GM21423 (cell line): ENCODE results near the gene CERS6.
"Not testable (repeated sequence)": the region's sequence is repeated elsewhere in the genome, so short reads cannot be mapped to it uniquely, and the experiment has no call there.

ENCODE experiments used
- ATAC-seq: cut with Tn5 transposase; IDR thresholded peaks from one replicate; pipeline ENCODE4 v1.9.1; 2021; ENCODE audit warnings: mild to moderate bottlenecking, moderate library complexity; ENCODE audit not compliant: unreplicated experiment

CERS6 gene

DNA sequence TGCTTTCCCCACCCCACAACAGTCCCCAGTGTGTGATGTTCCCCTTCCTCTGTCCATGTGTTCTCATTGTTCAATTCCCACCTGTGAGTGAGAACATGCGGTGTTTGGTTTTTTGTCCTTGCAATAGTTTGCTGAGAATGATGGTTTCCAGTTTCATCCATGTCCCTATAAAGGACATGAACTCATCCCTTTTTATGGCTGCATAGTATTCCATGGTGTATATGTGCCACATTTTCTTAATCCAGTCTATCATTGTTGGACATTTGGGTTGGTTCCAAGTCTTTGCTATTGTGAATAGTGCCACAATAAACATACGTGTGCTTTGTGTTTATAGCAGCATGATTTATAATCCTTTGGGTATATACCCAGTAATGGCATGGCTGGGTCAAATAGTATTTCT, 335.1 kb downstream of the CERS6 start:
- not testable (repeated sequence) for ATAC-seq

DNA sequence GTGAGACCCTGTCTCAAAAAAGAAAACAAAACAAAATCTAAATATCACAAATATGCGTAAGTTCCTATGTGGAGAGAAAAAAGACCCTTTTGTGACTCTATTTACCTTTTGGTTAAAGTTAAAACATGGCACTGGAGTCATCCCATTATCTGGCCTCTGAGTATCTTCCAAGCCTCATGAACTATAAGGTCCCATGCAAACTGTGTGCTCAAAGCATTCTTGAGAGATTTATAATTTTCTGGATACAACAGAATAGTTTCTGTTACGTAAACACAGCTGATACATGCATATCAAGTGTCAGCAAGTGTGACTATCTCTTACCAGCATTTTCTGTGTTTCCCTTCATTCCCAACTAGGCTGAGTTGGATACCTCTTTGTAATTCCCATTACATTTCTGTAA, 337.5 kb downstream of the CERS6 start:
- ATAC-seq = no peak

DNA sequence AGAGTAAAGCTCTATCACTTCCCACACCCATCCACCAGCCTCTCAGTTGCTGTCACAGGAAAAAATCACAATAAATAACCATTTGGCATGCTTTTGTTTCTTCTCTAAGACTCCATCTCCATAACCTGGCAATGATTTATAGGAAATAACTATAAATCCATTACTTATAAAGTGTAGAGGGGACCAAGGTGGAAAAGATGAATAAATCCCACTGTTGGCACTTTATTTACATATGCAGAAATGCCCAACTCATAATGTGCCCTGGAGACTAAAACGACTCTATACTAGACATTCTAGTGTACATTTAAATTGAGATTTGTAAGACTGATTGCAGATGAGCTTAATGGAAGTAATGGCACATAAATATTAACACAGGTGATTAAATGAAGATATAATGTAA, 338.9 kb downstream of the CERS6 start:
- no peak for ATAC-seq

DNA sequence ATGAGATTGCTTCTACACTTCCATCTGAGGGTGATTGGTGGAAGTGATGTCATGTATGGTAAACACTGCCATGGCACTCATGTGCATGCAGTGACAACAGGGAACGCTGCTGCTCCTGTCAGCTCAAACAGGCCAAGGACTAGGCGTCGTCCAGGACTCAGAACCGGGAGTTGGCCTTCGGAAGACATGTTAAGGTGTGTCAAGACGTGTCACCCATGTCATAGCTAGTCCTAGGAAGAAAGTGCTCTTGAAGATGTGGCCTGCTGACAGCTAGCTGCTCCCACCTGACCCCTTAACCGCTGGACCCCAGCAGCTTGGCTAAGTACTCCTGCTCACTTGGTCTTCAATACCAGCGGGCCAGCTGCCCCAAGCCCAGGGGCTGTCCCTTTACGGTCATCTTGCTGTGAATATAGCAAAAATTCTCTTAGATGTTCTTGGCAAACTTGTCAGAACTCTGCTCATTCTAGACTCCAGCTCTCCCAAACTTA, 340.1 kb downstream of the CERS6 start:
- ATAC-seq = no peak

DNA sequence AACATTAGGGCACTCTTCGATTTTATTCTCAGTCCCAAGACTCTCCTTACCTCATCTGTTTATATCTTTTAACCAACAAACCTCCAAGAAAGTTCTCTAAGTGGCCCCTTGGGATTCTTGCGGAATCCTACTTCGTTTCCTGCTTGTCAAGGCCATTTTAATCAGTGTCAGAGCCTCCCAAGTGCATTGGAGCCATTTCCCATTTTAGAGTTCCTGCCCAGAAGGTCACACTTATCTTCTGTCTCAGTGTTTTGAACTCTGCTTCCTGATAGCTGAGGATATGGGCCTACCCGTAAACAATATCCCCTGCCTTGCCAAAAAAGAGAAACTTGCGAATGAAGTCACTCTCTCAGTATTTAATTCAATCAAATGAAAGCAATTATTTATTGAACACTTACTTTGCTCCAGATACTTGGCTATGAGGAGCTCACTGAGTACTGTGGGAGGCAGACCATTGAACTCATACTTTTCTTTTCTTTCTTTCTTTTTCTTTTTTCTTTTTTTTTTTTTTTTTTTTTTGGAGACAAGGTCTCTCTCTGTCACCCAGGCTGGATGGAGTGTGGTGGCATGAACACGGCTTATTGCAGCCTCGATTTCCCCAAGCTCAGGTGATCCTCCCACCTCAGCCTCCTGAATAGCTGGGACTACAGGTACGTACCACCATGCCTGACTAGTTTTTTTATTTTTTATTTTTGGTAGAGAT, 340.7 kb downstream of the CERS6 start:
- no peak for ATAC-seq

DNA sequence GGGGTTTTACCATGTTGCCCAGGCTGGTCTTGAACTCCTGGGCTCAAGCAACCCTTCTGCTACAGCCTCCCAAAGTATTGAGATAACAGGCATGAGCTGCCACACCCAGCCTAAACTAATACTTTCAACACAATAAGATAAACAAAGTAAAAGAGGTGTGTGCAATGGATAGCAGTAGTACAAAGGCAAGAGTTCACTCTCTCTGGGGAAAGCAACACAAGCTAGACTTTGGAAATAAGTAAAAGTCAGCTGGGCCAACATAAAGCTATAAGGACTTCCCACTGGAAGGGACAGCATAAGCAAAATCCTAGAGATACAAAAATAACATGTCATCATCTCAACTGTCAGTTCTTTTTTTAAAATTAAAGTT, 341.2 kb downstream of the CERS6 start:
- ATAC-seq = no peak

DNA sequence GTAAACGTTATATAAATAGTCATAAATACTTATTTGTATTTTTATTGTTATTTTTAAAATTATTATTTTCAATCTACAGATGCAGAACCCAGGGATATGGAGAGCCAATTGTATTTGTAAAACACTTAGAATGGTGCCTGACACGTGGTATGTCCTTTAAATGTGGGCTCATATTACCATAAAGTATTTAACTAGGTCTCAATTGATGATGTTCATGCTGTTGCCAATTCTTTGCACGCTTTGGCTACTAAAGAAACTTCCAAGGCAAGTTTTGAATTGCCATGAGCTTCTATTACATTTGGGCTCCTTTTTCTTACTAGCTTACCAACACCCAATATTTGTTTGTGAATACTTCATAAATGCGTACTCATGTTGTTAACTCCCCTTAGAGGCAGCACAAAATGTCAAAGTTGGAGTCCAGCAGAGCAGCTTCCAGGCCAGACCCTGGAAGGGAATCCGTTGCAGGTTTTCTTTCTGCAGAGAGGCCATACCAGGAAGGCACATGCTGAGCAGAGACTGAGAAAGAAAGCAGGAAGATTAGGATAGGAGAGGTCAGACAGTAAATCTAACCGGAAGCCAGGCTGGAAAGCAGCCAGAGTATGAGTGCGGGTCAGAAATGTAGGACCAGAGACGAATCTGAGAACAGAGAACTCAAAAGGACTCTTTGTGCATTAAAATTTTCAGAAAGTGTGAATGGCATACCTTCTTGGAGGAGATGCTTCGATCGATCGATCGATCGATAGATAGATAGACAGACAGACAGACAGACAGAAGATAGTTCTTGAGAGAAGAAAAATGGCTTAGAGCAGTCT, 342.2 kb downstream of the CERS6 start:
- ATAC-seq = no peak

DNA sequence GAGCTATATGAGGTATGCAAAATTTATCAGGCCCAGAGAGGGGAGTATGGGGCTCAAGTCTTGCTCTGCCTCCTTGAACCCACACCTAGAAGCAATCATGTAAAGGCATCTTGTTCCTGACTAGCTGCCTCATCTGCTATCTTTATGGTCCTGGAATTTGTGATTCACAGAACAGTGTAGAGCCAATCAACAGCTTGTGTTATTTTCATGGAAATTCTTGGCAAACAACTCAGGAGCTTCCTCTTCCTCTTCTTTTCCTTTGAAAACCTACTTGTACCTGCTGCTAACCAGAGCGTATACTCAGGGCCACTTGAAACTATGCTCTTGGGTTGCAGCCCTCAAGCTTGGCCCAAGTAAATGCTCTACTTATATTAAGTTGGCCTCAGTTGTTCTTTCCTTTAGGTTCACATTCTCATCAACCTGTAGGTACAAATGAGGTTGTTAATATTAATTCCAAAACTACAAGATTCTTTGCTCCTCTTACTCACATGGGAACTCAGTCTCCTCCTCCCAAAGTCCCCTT, 342.9 kb downstream of the CERS6 start:
- no peak for ATAC-seq

DNA sequence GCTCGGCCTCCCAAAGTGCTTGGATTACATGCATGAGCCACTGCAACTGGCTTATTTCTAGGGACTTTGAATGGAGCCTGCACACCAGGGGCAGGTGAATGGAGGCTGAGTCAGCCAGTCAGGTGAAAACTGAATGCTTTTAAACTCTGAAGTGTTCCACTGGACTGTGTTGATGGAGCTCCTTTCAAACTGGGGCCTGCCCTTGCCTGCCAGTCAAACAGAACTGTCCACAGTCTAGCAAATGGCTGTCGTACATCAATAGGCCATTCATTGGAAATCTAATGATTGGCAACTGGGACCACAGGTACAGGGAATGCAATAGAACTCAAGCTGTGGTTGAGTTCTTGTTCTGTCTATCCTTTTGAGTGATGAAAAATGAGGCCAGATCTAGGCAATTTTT, 345.4 kb downstream of the CERS6 start:
- no peak for ATAC-seq

DNA sequence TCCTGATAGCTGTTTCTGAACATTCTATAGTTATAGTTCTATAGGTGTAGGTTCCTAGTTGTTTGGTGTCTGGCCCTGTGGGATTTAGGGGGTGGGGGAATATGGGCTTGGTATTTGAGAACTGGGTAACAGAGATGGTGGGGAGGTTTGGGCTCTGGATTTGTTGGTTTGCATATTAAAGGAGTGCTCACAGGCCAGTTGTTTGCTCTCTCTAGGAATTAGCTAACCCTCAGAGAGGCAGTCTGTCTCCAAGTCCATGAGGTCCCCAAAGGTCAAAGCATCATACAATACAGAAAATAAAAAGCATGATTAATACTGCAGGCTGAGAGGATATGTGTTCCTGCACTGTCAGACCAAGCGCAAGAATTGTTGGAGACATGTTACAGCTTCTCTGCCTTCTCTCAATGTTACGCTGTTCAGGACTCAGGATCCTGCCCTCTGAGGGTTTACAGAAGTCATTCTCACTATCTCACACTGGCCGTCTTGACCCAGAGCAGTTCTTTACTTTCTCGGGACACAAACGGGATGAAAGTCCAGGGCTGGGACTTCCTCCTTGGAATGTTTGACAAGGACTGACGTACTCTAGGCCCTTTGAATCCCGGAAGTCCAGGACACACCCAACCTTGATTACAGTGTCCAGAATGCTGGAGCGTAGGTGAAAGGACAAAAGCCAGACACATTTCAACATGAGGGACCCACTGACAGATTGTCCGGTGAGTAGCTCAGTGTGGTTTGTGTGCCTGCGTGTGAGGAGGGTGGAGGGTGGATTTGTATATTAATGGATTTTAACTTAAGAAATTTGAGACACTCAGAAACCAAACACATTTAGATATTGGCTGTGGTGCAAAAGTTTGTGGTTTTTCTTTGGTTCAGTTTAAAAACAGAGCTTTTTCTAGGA, 346.1 kb downstream of the CERS6 start, which contains the start of gene NOSTRIN:
Gene NOSTRIN (plus strand): TSS at position 677 of the 898 bp plus-strand sequence. CDS start 10 bp downstream, at position 687.
- ATAC-seq = no peak

DNA sequence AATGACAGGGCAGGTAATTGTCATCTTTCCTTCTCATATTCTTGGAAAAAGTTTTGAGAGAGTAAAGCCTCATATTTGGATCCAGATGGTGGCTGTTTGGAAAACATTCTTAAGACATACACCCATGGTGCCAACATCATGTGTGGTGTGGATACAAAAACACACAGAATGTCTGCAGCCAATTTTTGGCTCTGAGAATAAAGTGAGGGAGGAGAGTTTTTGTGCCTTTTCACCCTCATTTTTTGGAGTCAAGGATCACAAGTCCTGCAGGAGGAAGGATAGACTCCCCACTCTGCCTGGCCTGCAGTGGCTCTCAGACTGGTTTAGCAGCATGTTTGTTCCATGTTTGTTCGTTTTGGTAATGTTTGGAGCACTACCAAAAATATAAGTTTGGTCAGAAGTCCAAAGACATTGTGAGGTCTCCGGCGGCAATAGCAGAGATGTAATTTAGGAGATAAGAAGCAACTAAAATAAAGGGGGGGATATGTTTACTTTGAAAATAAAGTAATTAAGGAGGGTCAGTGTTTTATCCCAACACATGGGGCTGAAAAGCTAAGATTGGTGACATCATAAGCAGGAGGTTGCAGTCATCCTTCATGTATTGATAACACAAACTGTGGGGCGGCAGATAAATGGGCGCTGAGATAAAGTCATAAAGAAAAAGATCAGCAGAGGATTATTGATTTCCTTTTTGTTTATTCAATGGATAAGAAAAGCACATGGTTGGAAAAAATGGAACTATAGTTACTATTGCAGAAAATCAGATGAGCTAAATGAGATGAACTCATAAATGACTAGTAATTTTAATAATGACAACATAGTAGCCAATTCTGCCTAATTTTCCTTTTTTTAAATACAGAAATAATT, 347.0 kb downstream of the CERS6 start:
- no peak for ATAC-seq

DNA sequence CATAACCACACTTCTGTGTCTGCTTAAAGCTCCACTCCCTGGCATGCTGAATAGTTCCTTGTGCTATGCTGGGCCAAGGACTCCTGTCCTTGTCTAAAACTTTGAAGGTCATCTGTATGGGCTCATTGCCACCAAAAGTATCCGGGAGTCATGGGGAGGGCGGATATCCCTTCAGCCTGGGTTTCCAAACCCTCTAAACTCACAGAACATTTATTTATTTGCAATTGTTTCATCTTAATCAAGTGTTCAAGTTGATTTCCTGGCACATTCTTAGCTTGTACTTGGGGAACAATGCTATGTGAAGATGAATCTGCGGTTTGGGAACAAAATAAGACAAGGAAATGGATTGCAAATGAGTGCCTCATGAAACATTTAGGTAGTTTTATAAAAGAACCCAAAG, 348.1 kb downstream of the CERS6 start:
- no peak for ATAC-seq

DNA sequence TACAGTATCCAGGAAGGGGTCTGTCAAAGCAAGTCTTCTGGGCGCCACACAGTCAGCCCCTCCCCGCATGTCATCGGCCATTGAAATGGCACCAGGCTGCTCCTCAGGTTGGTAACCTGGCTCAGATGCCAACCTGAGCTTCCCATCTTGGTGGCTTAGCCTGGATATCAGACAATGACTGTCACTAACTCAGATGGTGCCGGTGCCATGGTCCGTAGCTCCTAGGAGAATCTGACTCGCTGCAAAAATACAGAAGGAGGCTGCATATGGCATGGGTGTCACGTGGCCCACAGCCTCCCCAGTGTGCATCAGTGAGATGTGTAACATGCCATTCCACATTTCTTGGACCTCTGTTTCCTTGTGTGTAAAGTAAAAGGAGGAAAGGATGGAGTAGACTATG, 349.5 kb downstream of the CERS6 start:
- no peak for ATAC-seq

DNA sequence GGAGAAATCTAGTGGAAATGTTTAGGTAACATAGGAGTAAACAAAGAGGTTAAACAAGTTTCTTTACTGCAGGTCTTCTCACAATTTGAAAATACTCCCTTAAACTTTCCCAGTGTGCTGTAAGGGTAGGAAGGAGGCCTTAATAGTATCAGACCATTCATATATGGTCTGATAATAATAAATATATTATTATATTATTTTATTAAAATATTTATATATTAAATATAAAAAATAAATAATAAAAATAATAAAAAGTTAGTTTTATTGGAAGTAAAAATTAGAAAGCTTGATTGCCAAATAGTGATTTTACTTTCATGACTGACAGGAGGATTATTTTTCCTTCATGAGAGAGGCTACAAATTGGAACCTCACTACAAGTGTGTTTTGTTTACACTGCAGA, 353.5 kb downstream of the CERS6 start:
- ATAC-seq = no peak

DNA sequence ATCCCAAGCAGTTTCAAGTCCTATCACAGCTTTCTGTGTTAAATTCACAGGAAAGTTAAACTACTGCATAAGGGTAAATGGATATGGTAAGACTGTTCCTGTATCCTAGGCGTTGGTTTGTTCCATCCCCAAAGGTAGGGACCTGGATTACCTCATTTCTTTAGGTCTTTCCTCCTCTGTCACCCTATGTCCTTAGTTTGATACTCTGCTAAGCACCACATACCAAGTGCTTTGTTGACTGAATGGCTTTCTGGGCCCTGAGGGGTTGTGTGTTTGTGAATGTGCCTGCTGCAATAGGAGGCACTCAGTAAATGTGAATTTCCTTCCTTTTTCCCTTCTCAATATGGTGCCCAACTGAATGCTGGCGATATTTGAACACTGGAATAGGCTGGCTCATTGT, 354.2 kb downstream of the CERS6 start:
- ATAC-seq = no peak

DNA sequence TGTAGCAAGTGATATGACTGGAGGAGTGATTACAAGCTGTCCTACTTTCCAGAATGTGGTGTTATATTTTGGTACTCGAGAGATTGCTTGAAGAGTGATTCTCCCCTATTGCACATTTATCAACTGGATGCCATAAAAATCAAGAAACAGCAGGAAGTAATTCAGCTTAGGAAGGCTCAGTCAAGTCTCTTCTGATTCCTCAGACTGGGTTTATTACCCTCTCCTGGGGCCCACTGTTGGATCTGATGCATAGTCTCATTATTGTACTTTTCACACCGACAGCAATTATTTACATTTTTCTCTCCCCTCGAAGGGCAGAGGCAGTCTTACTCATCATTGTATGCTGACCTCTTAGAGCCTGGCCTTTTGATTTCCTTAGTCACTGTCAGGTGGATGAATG, 355.6 kb downstream of the CERS6 start:
- ATAC-seq = no peak

DNA sequence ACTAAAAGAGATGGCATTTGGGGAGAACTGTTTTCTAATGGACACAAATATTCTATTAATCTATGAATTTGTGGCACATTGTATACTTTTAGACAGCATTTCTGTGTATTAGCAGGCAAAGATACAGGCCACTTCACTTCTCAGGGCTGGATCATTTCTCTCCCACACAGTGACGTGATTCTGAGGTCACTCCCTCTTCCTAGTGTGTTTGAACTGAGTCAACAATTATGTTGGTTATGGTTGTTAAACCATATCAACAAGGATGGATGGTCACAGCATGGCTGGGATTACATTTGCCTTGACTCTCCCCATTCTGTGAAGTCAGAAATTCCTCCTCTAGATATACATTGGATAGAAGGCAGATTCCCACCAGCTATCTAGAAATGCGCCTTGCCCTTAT, 358.0 kb downstream of the CERS6 start:
- ATAC-seq = no peak

DNA sequence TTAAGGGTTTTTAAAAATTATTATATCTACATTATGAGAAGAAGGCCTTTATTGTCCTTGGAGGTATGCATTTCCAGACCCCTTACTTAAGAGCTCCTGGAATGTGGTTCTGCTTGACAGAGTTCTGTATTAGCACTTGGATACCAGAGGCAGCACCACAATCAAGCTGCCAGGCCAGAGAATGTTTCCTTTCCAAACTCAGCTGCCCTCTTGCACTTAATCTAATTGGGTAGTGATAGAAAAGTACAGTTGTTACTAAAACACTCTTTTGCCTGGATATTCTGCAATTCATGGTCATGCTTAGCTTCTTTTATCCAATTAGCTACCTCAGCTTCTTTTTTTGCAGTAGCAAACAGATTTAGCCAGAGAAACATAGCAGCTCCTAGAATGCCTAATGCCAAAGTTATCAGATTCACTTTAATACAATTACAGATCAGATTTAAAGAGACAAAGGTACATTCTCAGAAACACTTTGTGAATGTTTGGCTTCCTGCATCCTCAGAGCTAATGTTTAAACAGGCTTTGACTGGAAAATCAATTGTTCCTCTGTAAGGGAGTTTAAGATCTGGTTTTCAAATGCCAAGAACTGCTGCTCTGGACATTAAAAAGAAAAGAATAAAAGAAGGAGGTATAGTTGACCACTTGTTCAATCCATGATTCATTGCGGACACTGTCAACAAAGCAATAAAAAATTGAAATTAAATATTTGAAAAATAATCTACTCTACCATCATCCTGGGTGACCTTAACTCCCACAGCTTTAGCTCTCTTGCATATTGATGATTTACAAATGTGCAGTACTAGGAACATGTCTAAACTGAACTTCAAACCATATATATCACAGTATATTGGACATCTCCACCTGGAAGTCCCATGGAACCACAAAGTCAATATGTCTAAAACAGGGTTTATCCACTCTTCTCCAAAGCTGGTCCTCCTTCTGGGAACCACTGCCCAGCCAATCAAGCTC, 359.2 kb downstream of the CERS6 start:
- no peak for ATAC-seq

DNA sequence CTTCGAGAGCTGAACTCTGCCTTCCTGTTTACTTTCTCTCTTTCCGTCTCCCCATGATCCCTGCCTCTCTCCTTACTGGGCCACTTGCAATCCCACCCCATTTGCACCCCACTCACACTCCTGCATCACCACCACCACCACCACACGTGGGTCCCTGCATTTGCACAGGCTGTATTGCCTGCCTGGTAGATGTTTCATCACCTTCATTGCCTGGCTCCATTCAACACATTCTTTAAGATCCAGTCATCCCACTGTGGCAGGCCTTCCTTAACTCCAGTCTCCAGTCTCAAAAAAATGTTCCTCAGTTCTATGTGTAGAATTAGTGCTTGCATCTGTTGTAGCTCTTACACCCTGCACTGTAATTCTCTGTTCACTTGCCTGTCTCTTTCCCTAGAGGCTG, 360.3 kb downstream of the CERS6 start:
- ATAC-seq = no peak
